ENCODE results near the gene NFS1. TPM values are rescaled to one million over a fixed set of nuclear protein-coding genes. Genes with fewer than 3 reads are reported as not detected.

The NFS1 gene
- total and polyA plus RNA-seq, 2 of the 8 experiments (the other 6 are each of a cell fraction or from before 2014, with no cell fraction given), result 26.1 to 38.8 TPM

DNA sequence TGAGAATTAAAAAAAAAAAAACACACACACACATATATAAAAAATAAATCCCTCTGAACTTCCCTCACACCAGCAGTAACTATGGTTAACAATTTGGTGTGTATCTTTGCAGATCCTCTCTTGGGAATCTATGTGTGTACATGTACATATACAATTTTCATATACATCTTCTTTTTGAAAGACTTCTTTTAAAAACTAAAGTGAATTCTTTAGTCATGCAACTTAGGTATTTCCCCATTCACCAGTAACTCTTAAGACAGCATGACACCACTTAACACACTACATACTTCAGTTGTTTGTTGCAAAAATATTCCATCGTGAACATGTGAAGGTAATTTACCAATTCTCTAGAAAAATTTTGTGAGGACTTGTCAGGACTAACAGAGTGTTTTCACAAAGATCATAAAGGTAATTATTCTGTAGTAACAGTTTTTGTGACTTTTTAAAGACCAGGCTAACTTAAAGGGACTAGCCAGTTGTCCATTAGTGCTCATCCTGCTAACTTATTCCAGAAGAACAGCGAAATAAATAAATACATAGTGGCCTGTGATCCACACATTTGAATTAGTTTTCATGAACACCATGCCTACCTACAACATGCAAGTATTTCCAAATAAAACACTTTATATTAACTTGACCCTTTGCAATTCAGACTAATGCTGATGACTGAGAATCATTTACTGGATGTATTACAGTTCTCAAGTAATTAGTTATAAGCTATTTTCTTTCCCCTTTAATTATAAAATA is 30.9 kb upstream of the NFS1 start:
- peaks cover 22 to 24% of the 10 kb centered on the region in 2 experiments for H4K20me1 ChIP-seq (replicated peaks in 1 of 2; ENCODE audit: control insufficient read depth in 1 of 2, insufficient read depth in 2 of 2, low read length in 2 of 2)
- H4K91ac ChIP-seq (replicated peaks; ENCODE audit: insufficient read length, low read length), result no peak overlapping the region
- H3K27ac ChIP-seq (ENCODE audit: low read depth, low read length), result no peak overlapping the region
- H3K4me2 ChIP-seq (ENCODE audit: insufficient read depth in 1 of 2, low read depth in 2 of 2, low read length in 2 of 2), result no peak overlapping the region
- no peak overlapping the region for H3K4ac ChIP-seq (replicated peaks; ENCODE audit: insufficient read length, low read depth, low read length)
- no peak overlapping the region for H2BK15ac ChIP-seq (ENCODE audit: low read length)
- no peak overlapping the region for H4K5ac ChIP-seq (ENCODE audit: insufficient read length, low read depth, low read length)
- peaks cover 3% of the 10 kb centered on the region for H3K79me1 ChIP-seq (ENCODE audit: low read depth, low read length)
- H2BK12ac ChIP-seq (ENCODE audit: low read depth, low read length), result no peak overlapping the region
- H3K79me2 ChIP-seq (ENCODE audit: control insufficient read depth in 1 of 2, insufficient read depth in 2 of 2, low read length in 2 of 2), result peaks cover 2 to 90% of the 10 kb centered on the region in 2 experiments
- FAIRE-seq, result no peak
- H3K9ac ChIP-seq (replicated peaks in 1 of 4; ENCODE audit: extremely low read depth in 1 of 4, low read depth in 3 of 4, low read length in 3 of 4), result no peak overlapping the region
- H3K23me2 ChIP-seq (ENCODE audit: low read depth, low read length), result no peaks in the 10 kb centered on the region
- ChIA-PET CTCF (ENCODE audit: partially characterized antibody) (no interaction called here), POLR2A (ENCODE audit: partially characterized antibody) (interaction anchor here (0.7 to 45.3 kb wide), 11 partner anchors 0 to 164 kb away, joined by 3 to 2341 read pairs (median 3); partner anchors contain the start of genes NFS1, PHF20, RBM39 and ROMO1)
- H2AFZ ChIP-seq (ENCODE audit: low read length), result no peak overlapping the region
- no peak for DNase-seq (ENCODE audit: low read depth in 1 of 2, low spot score in 2 of 2)
- no peak overlapping the region for H2BK5ac ChIP-seq (ENCODE audit: low read depth, low read length)
- H3K56ac ChIP-seq (replicated peaks; ENCODE audit: insufficient read length, low read depth, low read length), result no peak overlapping the region
- H3K23ac ChIP-seq (ENCODE audit: insufficient read length), result no peak overlapping the region
- H3K4me1 ChIP-seq (replicated peaks in 1 of 4; ENCODE audit: control insufficient read depth in 3 of 4, insufficient read depth in 4 of 4, low read length in 3 of 4), result no peaks in the 10 kb centered on the region
- H3K27me3 ChIP-seq (replicated peaks in 1 of 4; ENCODE audit: control insufficient read depth in 3 of 4, extremely low read depth in 1 of 4, insufficient read depth in 3 of 4, low read length in 3 of 4), result no peaks in the 10 kb centered on the region
- TF ChIP-seq POLR2A (IDR thresholded peaks at IDR 0.05; ENCODE audit: control extremely low read depth in 1 of 2, low read depth in 2 of 2, low read length in 2 of 2), result peak in 1 of 2 experiments; percentile 15; a peak in 1 of 3 replicates
- TF ChIP-seq ASH2L (IDR thresholded peaks at IDR 0.05; ENCODE audit: low read length), result no peak
- H2BK20ac ChIP-seq (ENCODE audit: low read length), result no peak overlapping the region
- H2AK5ac ChIP-seq (ENCODE audit: low read depth, low read length), result no peak overlapping the region
- no peak overlapping the region for H4K8ac ChIP-seq (ENCODE audit: extremely low read depth, insufficient read depth, low read length)
- 94% methylated on average over 2 of the region's 2 CpGs; no CpG with 5 or more reads in 1 of the 2 experiments for WGBS, 2 experiments (ENCODE audit: extremely low coverage in 1 of 2, insufficient coverage in 1 of 2, insufficient read length in 1 of 2, insufficient replicate concordance in 2 of 2, low coverage in 1 of 2, low lambda C conversion rate in 2 of 2, missing lambda C conversion rate in 1 of 2)
- peaks cover 60 to 99% (median 92%) of the 10 kb centered on the region in 4 experiments for H3K36me3 ChIP-seq (ENCODE audit: control insufficient read depth in 2 of 4, insufficient read depth in 4 of 4, low read length in 3 of 4)
- no peak overlapping the region for H3K18ac ChIP-seq (ENCODE audit: extremely low read depth, low read length)
- no peak overlapping the region for H3K14ac ChIP-seq (ENCODE audit: insufficient read length)
- H3K9me3 ChIP-seq (ENCODE audit: insufficient read depth in 2 of 2, low read depth in 1 of 2, low read length in 1 of 2), result no peaks in the 10 kb centered on the region
- H3K4me3 ChIP-seq (ENCODE audit: extremely low read depth in 1 of 4, insufficient read depth in 2 of 4, low read depth in 3 of 4, low read length in 4 of 4), result no peak overlapping the region
- H2BK120ac ChIP-seq (replicated peaks; ENCODE audit: low read depth, low read length), result no peak overlapping the region
